Right atrium auricular region (tissue), 2 donors: Measurements from ENCODE around the gene STK32B. TPM values are rescaled to one million over a fixed set of nuclear protein-coding genes. Genes with fewer than 3 reads are reported as not detected.
A peak's percentile ranks its signal among the peaks of the same experiment; 100 is the strongest.

Source experiments
- DNase-seq: peaks from one replicate; pipeline ENCODE4 v3.0.0-alpha.2; 2019; ENCODE audit warnings: low spot score
- H3K27ac ChIP-seq, 2 donors: fragments of 200-600 bp; sonication (generic); 1 replicate in 1 of 2; 2 replicates in 1 of 2; pipeline ENCODE4 v1.5.1; 2016 to 2019
- H3K27me3 ChIP-seq, 2 donors: fragments of 200-600 bp; sonication (generic); one replicate each; pipeline versions ENCODE4 v1.5.1 to v1.6.0; 2017 to 2019
- H3K36me3 ChIP-seq: fragments of 200-600 bp; sonication (generic); one replicate; pipeline ENCODE4 v1.5.1; 2016
- H3K4me1 ChIP-seq, 2 donors: fragments of 200-600 bp; sonication (generic); one replicate each; pipeline versions ENCODE4 v1.5.1 to v1.6.0; 2017 to 2019
- H3K4me3 ChIP-seq, 2 donors: fragments of 200-600 bp; sonication (generic); 1 replicate in 1 of 2; 2 replicates in 1 of 2; pipeline ENCODE4 v1.5.1; 2017 to 2019; ENCODE audit warnings: mild to moderate bottlenecking in 1 of 2, moderate library complexity in 1 of 2
- H3K9me3 ChIP-seq, 2 donors: fragments of 200-600 bp; sonication (generic); one replicate each; pipeline ENCODE4 v1.5.1; 2019
- total RNA-seq, 2 donors: library from RNA; depleted of rRNA; stranded (reverse); fragments of >200 nt; gene quantifications; one replicate each; pipeline ENCODE4 v1.1.0, GENCODE V29; 2016
- TF ChIP-seq, protein P1 (sequence below), 2 donors: fragments of 200-600 bp; sonication (generic); IDR thresholded peaks; one replicate each; pipeline ENCODE4 v1.5.1; 2019; ENCODE audit warnings: antibody characterized with exemption in 2 of 2

Gene STK32B
- total RNA-seq, 2 donors from 2014 or later, result 0.31 to 0.59 TPM

DNA sequence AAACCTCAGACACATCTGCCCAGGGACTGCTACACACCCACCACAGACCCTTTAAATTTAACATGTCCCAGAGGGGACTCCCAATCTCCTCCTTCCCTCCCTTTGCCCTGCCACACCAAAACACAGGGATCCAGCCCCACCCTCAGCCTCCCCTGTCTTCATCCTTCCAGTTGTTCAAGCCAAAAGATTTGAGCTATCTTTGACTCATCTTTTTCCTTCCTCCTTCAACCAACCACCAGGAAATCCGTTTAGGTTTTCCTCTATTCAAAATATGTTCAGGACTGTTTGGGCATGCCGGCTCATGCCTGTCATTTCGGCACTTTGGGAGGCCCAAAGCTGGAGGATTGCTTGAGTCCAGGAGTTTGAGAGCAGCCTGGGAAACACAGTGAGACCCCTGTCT, 6.9 kb upstream of the STK32B start:
- H3K36me3 ChIP-seq, result no peaks in the 10 kb centered on the region
- no peaks in the 10 kb centered on the region for H3K27me3 ChIP-seq
- TF ChIP-seq, protein P1, sequence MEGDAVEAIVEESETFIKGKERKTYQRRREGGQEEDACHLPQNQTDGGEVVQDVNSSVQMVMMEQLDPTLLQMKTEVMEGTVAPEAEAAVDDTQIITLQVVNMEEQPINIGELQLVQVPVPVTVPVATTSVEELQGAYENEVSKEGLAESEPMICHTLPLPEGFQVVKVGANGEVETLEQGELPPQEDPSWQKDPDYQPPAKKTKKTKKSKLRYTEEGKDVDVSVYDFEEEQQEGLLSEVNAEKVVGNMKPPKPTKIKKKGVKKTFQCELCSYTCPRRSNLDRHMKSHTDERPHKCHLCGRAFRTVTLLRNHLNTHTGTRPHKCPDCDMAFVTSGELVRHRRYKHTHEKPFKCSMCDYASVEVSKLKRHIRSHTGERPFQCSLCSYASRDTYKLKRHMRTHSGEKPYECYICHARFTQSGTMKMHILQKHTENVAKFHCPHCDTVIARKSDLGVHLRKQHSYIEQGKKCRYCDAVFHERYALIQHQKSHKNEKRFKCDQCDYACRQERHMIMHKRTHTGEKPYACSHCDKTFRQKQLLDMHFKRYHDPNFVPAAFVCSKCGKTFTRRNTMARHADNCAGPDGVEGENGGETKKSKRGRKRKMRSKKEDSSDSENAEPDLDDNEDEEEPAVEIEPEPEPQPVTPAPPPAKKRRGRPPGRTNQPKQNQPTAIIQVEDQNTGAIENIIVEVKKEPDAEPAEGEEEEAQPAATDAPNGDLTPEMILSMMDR (IDR thresholded peaks at IDR 0.05), result no peak
- peak; percentile 38 for DNase-seq
- H3K27ac ChIP-seq, result no peak overlapping the region
- H3K4me1 ChIP-seq, result peaks cover 0 to 5% of the 10 kb centered on the region in 2 donors
- no peaks in the 10 kb centered on the region for H3K9me3 ChIP-seq
- no peak overlapping the region for H3K4me3 ChIP-seq

DNA sequence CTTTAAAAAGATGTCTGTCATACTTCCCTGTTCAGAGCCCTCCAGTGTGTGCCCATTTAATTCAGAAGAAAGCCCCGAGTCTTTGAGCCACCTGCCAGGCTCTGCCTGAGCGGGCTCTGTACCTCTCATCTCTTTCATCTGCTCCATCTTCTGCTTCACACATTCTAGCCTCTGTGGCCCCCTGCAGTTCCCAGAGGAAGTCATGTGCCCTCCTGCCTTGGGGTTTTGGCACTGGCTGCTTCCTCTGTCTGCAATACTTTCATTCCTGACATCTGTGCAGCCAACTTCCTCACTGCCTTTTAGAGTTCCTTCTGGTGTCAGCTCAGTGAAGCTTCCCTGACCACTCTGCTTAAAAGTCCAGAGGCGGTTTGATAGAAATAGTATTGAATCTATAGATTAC, 6.2 kb upstream of the STK32B start:
- TF ChIP-seq, protein P1 (IDR thresholded peaks at IDR 0.05), result no peak
- Histone ChIP-seq H3K9me3 (no peaks in the 10 kb centered on the region), H3K4me3 (no peak overlapping the region), H3K27me3 (no peaks in the 10 kb centered on the region), H3K36me3 (no peaks in the 10 kb centered on the region), H3K4me1 (peaks cover 0 to 5% of the 10 kb centered on the region in 2 donors), H3K27ac (no peak overlapping the region)
- peak; percentile 52 for DNase-seq

DNA sequence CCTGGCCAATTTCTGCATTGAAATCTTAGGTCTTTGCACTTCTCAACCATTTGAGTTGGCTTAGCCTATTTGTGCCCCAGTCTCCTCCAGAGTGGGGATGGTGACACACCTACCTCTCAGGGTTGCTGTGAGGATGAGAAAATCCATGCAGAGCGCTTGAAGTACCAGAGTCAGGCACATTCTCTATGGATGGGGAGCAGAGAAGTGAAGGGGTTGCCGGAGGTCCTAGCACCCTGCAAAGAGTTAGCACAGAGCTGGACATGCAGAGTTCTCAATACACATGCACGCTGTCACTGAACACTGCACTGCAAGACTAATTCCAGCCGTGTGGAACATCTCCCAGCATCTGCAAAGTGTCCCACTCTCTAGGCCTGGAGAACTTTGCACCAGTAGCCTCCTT, 2.6 kb upstream of the STK32B start:
- H3K4me3 ChIP-seq, result no peak overlapping the region
- H3K36me3 ChIP-seq, result no peaks in the 10 kb centered on the region
- TF ChIP-seq, protein P1 (IDR thresholded peaks at IDR 0.05), result no peak
- no peak for DNase-seq
- no peak overlapping the region for H3K27ac ChIP-seq
- peaks cover 0 to 24% of the 10 kb centered on the region in 2 donors for H3K4me1 ChIP-seq
- H3K9me3 ChIP-seq, result no peaks in the 10 kb centered on the region
- peaks cover 0 to 6% of the 10 kb centered on the region in 2 donors for H3K27me3 ChIP-seq

DNA sequence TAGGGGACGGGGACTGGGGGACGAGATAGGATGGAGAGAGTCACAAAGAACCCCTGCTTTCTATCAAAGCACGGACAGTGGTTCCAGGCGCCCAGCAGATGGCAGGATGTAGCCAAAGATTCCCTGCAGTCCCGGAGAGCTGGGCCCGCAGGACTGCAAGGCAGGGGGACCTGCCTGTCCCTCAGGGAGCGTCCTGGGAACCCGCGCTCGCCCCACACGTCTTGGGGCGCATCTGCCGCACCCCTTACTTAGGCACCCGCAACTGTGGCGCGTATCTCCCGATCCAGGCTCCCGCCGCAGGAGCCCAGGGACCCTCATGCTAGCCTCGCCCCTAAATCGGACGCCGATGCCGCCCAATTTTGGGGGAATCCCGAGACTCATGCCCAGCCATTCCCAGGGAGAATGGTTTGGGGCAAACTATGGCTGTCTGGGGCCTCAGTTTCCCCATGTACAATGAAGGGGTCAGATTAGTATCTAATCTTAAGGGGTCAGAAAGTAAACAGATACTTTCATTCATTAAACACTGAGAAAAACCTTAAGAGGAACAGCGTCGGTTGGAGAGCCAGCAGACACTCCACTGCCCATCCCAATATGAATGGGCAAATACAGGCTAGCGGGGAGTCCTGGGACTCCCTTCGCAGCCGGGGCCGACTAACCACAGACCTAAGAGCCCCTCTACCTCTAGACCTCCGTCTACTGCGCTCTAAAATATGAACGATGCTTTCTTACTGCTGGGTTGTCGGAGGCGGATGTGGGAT, 581 bp upstream of the STK32B start:
- Histone ChIP-seq H3K4me3 (peak overlapping the region; percentile 38 to 54), H3K9me3 (no peaks in the 10 kb centered on the region), H3K27me3 (peaks cover 0 to 6% of the 10 kb centered on the region in 2 donors), H3K27ac (no peak overlapping the region), H3K36me3 (no peaks in the 10 kb centered on the region), H3K4me1 (peaks cover 0 to 19% of the 10 kb centered on the region in 2 donors)
- DNase-seq, result peak; percentile 78
- TF ChIP-seq, protein P1 (IDR thresholded peaks at IDR 0.05), result peak; percentile 25 to 78

DNA sequence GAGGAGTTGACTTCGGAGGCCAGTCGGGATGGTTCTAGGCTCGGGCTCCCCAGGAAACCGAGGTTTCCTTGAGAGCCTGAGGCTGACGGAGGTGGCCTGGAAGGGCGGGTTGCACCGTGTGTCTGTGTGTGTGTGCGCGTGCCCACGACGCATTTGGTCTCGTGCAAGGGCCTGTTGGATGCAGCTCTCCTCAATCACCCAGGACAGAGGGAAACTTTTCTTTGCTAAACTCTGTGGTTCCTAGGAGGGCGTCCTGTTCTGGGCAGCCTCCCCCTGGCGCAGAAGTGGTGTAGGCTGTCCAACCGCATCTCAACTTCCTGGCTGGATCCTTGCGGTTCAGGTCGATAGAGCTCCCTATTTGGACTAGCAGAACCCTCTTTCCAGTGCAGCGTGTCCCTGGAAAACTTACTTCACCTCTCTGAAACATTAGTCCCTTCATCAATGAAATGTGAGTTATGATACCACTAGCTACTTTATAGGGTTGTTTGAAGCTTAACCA, 973 bp downstream of the STK32B start:
- Histone ChIP-seq H3K4me1 (peaks cover 0 to 19% of the 10 kb centered on the region in 2 donors), H3K36me3 (no peaks in the 10 kb centered on the region), H3K27me3 (peaks cover 0 to 6% of the 10 kb centered on the region in 2 donors), H3K9me3 (no peaks in the 10 kb centered on the region), H3K4me3 (peak overlapping the region; percentile 38 to 54), H3K27ac (no peak overlapping the region)
- no peak for DNase-seq
- TF ChIP-seq, protein P1 (IDR thresholded peaks at IDR 0.05), result no peak
